Right cardiac atrium (tissue), 5 donors: ENCODE data around the gene EIF2AK3. TPM values are rescaled to one million over a fixed set of nuclear protein-coding genes. Genes with fewer than 3 reads are reported as not detected.

Experiments
- ATAC-seq, 2 donors: fragments of 200-7000 bp; cut with Tn5 transposase; one replicate each; pipeline versions ENCODE4 v1.8.0 to v1.9.1; 2020; ENCODE audit warnings: moderate library complexity in 2 of 2, mild to moderate bottlenecking in 1 of 2
- DNase-seq, 3 donors: peaks; one replicate each; pipeline ENCODE4 v3.0.0-alpha.2; 2020
- H3K27ac ChIP-seq: one replicate; pipeline ENCODE4 v1.5.1; 2013; ENCODE audit warnings: mild to moderate bottlenecking, low read length, control low read depth, moderate library complexity
- H3K27me3 ChIP-seq: one replicate; pipeline ENCODE4 v1.6.1; 2013; ENCODE audit not compliant: control insufficient read depth, insufficient read depth
- H3K4me1 ChIP-seq: one replicate; pipeline ENCODE4 v1.6.1; 2013; ENCODE audit warnings: low read length; ENCODE audit not compliant: control insufficient read depth, insufficient read depth
- H3K4me3 ChIP-seq: one replicate; pipeline ENCODE4 v1.5.1; 2013; ENCODE audit warnings: low read length, control low read depth
- H3K9me3 ChIP-seq: one replicate; pipeline ENCODE4 v1.6.1; 2013; ENCODE audit warnings: low read length; ENCODE audit not compliant: control insufficient read depth
- WGBS: extraction: QIAGEN DNeasy Blood & Tissue Kit; methylation state at CpG from one replicate; pipeline ENCODE4 v1.1.7; 2013; 5-methylcytosine and 5-hydroxymethylcytosine counted together
- intact Hi-C, 4 donors: fragments of 100-400 bp; cut with DNase I; formaldehyde crosslinking; loops; one replicate each; pipeline versions ENCODE4 v1.11.0 to v1.14.0; 2022 to 2023
- long read RNA-seq, 4 donors: library from polyadenylated mRNA; unstranded; transcript quantifications; one replicate each; pipeline ENCODE4 v2.0.0, GENCODE V29; 2020 to 2021
- polyA plus RNA-seq: library from polyadenylated mRNA; stranded (reverse); fragments of 200-250 nt; gene quantifications from one replicate; pipeline ENCODE4 v1.2.3, GENCODE V29; 2013
- total RNA-seq, 4 donors: library from RNA; stranded (reverse); fragmentation: NEBNext Ultra II Directional; extraction: Animal tissue kit (Norgen Biotek cat#: 25700); gene quantifications; one replicate each; pipeline ENCODE4 v1.2.1, GENCODE V29; 2021
- donor health status: healthy with polysubstance abuse.
- donor health status: DM: no; HTN: yes; CAD: no.
- donor health status: DM: no; HTN: no; CAD: no.
- donor health status: DM: no; HTN: yes; CAD: no; lungs with severe emphysema.
- donor health status: DM: yes; HTN: yes; CAD: no.

The EIF2AK3 gene
- 10 to 100 TPM in 1 of 4 donors, 1 to 10 TPM in 3; 5.2 to 13.6 (median 8.8) TPM for total RNA-seq
- 3.9 TPM for polyA plus RNA-seq
- long read RNA-seq, donor 1, full-length matches to known transcripts = 6 of 7 reads
- long read RNA-seq, donor 1, partial matches to known transcripts = 1 of 7 reads
- long read RNA-seq, donor 1, other reads (novel, unspliced or antisense) = 0 of 7 reads
- long read RNA-seq, donor 2, full-length matches to known transcripts = 1 of 4 reads
- long read RNA-seq, donor 2, partial matches to known transcripts = 0 of 4 reads
- long read RNA-seq, donor 2, other reads (novel, unspliced or antisense) = 3 of 4 reads
- long read RNA-seq, donor 3, full-length matches to known transcripts = 1 of 3 reads
- long read RNA-seq, donor 3, partial matches to known transcripts = 2 of 3 reads
- long read RNA-seq, donor 3, other reads (novel, unspliced or antisense) = 0 of 3 reads
- long read RNA-seq, donor 4, partial matches to known transcripts = 0 of 2 reads
- long read RNA-seq, donor 4, other reads (novel, unspliced or antisense) = 2 of 2 reads

GRCh38 chr2:88627055-88627855 is at the start of gene EIF2AK3:
Gene EIF2AK3, minus strand, starts transcription at chr2:88627464. Its CDS starts 190 bp downstream, at chr2:88627274.
- H3K27me3 ChIP-seq = no peaks in the 10 kb centered on the region
- intact Hi-C loops = no loop called here

GRCh38 chr2:88673363-88673762 is 46.1 kb upstream of the EIF2AK3 start:
- ATAC-seq (no peak), DNase-seq (no peak)
- Histone ChIP-seq H3K27ac (no peak overlapping the region), H3K27me3 (no peaks in the 10 kb centered on the region), H3K4me3 (no peak overlapping the region), H3K4me1 (no peaks in the 10 kb centered on the region), H3K9me3 (no peaks in the 10 kb centered on the region)
- 43% methylated on average over 1 of the region's 1 CpG for WGBS
- intact Hi-C loops = loop anchor here in 2 of 4 donors (2.0 to 5.0 kb wide), 2 partner anchors 81 to 83 kb away; no protein-coding TSS in a partner anchor

More at GRCh38 chr2:88627055-88627855, at the start of gene EIF2AK3:
- Histone ChIP-seq H3K4me3 (peak within 1 kb of the TSS; percentile 68), H3K9me3 (no peaks in the 10 kb centered on the region), H3K27ac (peak within 1 kb of the TSS; percentile 97), H3K4me1 (peaks cover 7% of the 10 kb centered on the region)
- peak; percentile 98 to 99 (median 99) for DNase-seq
- peak; percentile 97 for ATAC-seq
- under 1% methylated on average over 75 of the region's 75 CpGs for WGBS

- no peak overlapping the region for H3K4me3 ChIP-seq
- H3K27me3 ChIP-seq = no peaks in the 10 kb centered on the region
- peak; percentile 71 to 77 for ATAC-seq
- no peaks in the 10 kb centered on the region for H3K4me1 ChIP-seq
- WGBS = 40% methylated on average over 11 of the region's 11 CpGs
- intact Hi-C loops = loop anchor here (2.0 to 5.0 kb wide), 3 partner anchors 79 to 81 kb away; no protein-coding TSS in a partner anchor
- no peaks in the 10 kb centered on the region for H3K9me3 ChIP-seq
- no peak for DNase-seq
- H3K27ac ChIP-seq = no peak overlapping the region
Measured at GRCh38 chr2:88671786-88672427, 44.6 kb upstream of the EIF2AK3 start.

- WGBS = 62% methylated on average over 6 of the region's 6 CpGs
- intact Hi-C loops = loop anchor here in 3 of 4 donors (2.0 to 5.0 kb wide), 3 partner anchors 77 to 79 kb away; no protein-coding TSS in a partner anchor
- Histone ChIP-seq H3K4me3 (no peak overlapping the region), H3K27ac (no peak overlapping the region), H3K4me1 (no peaks in the 10 kb centered on the region), H3K9me3 (no peaks in the 10 kb centered on the region), H3K27me3 (no peaks in the 10 kb centered on the region)
- DNase-seq (no peak), ATAC-seq (peak; percentile 59 to 66)
Measured at GRCh38 chr2:88669482-88670214, 42.4 kb upstream of the EIF2AK3 start.

GRCh38 chr2:88668862-88669261 is 41.6 kb upstream of the EIF2AK3 start:
- DNase-seq (no peak), ATAC-seq (peak in 1 of 2 donors; percentile 43)
- 82% methylated on average over 2 of the region's 2 CpGs for WGBS
- no peaks in the 10 kb centered on the region for H3K4me1 ChIP-seq
- no peaks in the 10 kb centered on the region for H3K9me3 ChIP-seq
- H3K4me3 ChIP-seq = no peak overlapping the region
- H3K27ac ChIP-seq = no peak overlapping the region
- H3K27me3 ChIP-seq = no peaks in the 10 kb centered on the region
- intact Hi-C loops = no loop called here

- no peaks in the 10 kb centered on the region for H3K4me1 ChIP-seq
- no peaks in the 10 kb centered on the region for H3K27me3 ChIP-seq
- ATAC-seq (no peak), DNase-seq (no peak)
- intact Hi-C loops = no loop called here
- WGBS = 86% methylated on average over 2 of the region's 2 CpGs
- no peak overlapping the region for H3K4me3 ChIP-seq
- H3K9me3 ChIP-seq = no peaks in the 10 kb centered on the region
- no peak overlapping the region for H3K27ac ChIP-seq
Measured at GRCh38 chr2:88667219-88667618, 40.0 kb upstream of the EIF2AK3 start.

- no peaks in the 10 kb centered on the region for H3K9me3 ChIP-seq
- 86% methylated on average over 4 of the region's 4 CpGs for WGBS
- H3K27me3 ChIP-seq = no peaks in the 10 kb centered on the region
- intact Hi-C loops = no loop called here
- DNase-seq (no peak), ATAC-seq (peak in 1 of 2 donors; percentile 32)
- no peaks in the 10 kb centered on the region for H3K4me1 ChIP-seq
- no peak overlapping the region for H3K27ac ChIP-seq
- H3K4me3 ChIP-seq = no peak overlapping the region
Measured at GRCh38 chr2:88666576-88666975, 39.3 kb upstream of the EIF2AK3 start.

- Histone ChIP-seq H3K27ac (no peak overlapping the region), H3K4me1 (peaks cover 7% of the 10 kb centered on the region), H3K4me3 (no peak overlapping the region), H3K9me3 (no peaks in the 10 kb centered on the region), H3K27me3 (no peaks in the 10 kb centered on the region)
- DNase-seq (no peak), ATAC-seq (no peak)
- intact Hi-C loops = no loop called here
- WGBS = 98% methylated on average over 1 of the region's 1 CpG
Measured at GRCh38 chr2:88660622-88661021, 33.4 kb upstream of the EIF2AK3 start.

GRCh38 chr2:88659538-88659915 is 32.3 kb upstream of the EIF2AK3 start:
- WGBS = 28% methylated on average over 4 of the region's 4 CpGs
- H3K27ac ChIP-seq = peak overlapping the region; percentile 80
- H3K4me1 ChIP-seq = peaks cover 7% of the 10 kb centered on the region
- intact Hi-C loops = no loop called here
- DNase-seq = peak in 2 of 3 donors; percentile 19 to 66
- no peaks in the 10 kb centered on the region for H3K9me3 ChIP-seq
- ATAC-seq = peak; percentile 69 to 78
- H3K27me3 ChIP-seq = no peaks in the 10 kb centered on the region
- H3K4me3 ChIP-seq = no peak overlapping the region

- Histone ChIP-seq H3K27ac (peak overlapping the region; percentile 80), H3K27me3 (no peaks in the 10 kb centered on the region), H3K4me1 (peaks cover 7% of the 10 kb centered on the region), H3K9me3 (no peaks in the 10 kb centered on the region), H3K4me3 (no peak overlapping the region)
- WGBS = 56% methylated on average over 4 of the region's 4 CpGs
- ATAC-seq (peak; percentile 76 to 80), DNase-seq (peak in 1 of 3 donors; percentile 39)
- intact Hi-C loops = no loop called here
Measured at GRCh38 chr2:88658881-88659537, 31.7 kb upstream of the EIF2AK3 start.
